Thyroid gland (tissue), 4 donors: Measurements from ENCODE around the gene TLR1.

Experiments
- CTCF ChIP-seq, 6 experiments: fragments of 200-600 bp in 3 of 6; fragments of 450-650 bp in 3 of 6; sonication (generic) in 3 of 6; IDR thresholded peaks; one replicate each; pipeline ENCODE4 v1.5.1; 2016 to 2019; ENCODE audit warnings: antibody characterized with exemption in 6 of 6, mild to moderate bottlenecking in 2 of 6, inconsistent platforms in 1 of 6, moderate library complexity in 1 of 6
- POLR2A ChIP-seq, 2 donors: fragments of 450-650 bp; IDR thresholded peaks; one replicate each; pipeline ENCODE4 v1.6.1; 2017; ENCODE audit warnings: antibody characterized with exemption in 2 of 2, mild to moderate bottlenecking in 2 of 2, moderate library complexity in 1 of 2

- no peak for TF ChIP-seq CTCF (IDR thresholded peaks at IDR 0.05)
- no peak for TF ChIP-seq POLR2A (IDR thresholded peaks at IDR 0.05)
These were observed 30.2 kb downstream of the TLR1 start for GRCh38 chr4:38774181-38774955.
